Measurements from ENCODE around the gene RDX. TPM values are rescaled to one million over a fixed set of nuclear protein-coding genes. Genes with fewer than 3 reads are reported as not detected.

Gene RDX
- total RNA-seq (2014; rRNA removed; shearing (Covaris generic)), result 99.6 and 107 TPM in 2 replicates
- polyA plus RNA-seq (2015; cell fraction: cytosol; rRNA removed), result 62.0 and 79.5 TPM in 2 replicates
- 49.0 and 52.9 TPM in 2 replicates for polyA plus RNA-seq (2015; cell fraction: nucleus; rRNA removed)

- in situ Hi-C loops (cut with HindIII; ENCODE audit: low pct_unique_long_range_greater_than_20kb, low sequenced_read_pairs), result no loop called here
- peak; percentile 69 for DNase-seq (ENCODE audit: low read depth, low spot score)
Observed at GRCh38 chr11:110296226-110297075, at the start of gene RDX. Gene RDX (minus strand): TSS chr11:110296614. CDS start chr11:110279692, 16,922 bp downstream.

- in situ Hi-C loops (cut with HindIII; ENCODE audit: low pct_unique_long_range_greater_than_20kb, low sequenced_read_pairs), result no loop called here
- DNase-seq (ENCODE audit: low read depth, low spot score), result no peak
Observed at GRCh38 chr11:110345743-110346142, 49.3 kb upstream of the RDX start.

- DNase-seq (ENCODE audit: low read depth, low spot score), result no peak
- in situ Hi-C loops (cut with HindIII; ENCODE audit: low pct_unique_long_range_greater_than_20kb, low sequenced_read_pairs), result no loop called here
Observed at GRCh38 chr11:110340436-110340835, 44.0 kb upstream of the RDX start.

GRCh38 chr11:110339456-110340250 is 43.2 kb upstream of the RDX start:
- DNase-seq (ENCODE audit: low read depth, low spot score), result peak; percentile 47
- in situ Hi-C loops (cut with HindIII; ENCODE audit: low pct_unique_long_range_greater_than_20kb, low sequenced_read_pairs), result no loop called here

- no peak for DNase-seq (ENCODE audit: low read depth, low spot score)
- in situ Hi-C loops (cut with HindIII; ENCODE audit: low pct_unique_long_range_greater_than_20kb, low sequenced_read_pairs), result no loop called here
Observed at GRCh38 chr11:110338684-110339083, 42.3 kb upstream of the RDX start.

GRCh38 chr11:110337570-110338193 is 41.3 kb upstream of the RDX start:
- in situ Hi-C loops (cut with HindIII; ENCODE audit: low pct_unique_long_range_greater_than_20kb, low sequenced_read_pairs), result no loop called here
- peak; percentile 95 for DNase-seq (ENCODE audit: low read depth, low spot score)

GRCh38 chr11:110336054-110336453 is 39.6 kb upstream of the RDX start:
- DNase-seq (ENCODE audit: low read depth, low spot score), result no peak
- in situ Hi-C loops (cut with HindIII; ENCODE audit: low pct_unique_long_range_greater_than_20kb, low sequenced_read_pairs), result no loop called here

- no peak for DNase-seq (ENCODE audit: low read depth, low spot score)
- in situ Hi-C loops (cut with HindIII; ENCODE audit: low pct_unique_long_range_greater_than_20kb, low sequenced_read_pairs), result no loop called here
Observed at GRCh38 chr11:110335358-110335757, 38.9 kb upstream of the RDX start.

- in situ Hi-C loops (cut with HindIII; ENCODE audit: low pct_unique_long_range_greater_than_20kb, low sequenced_read_pairs), result no loop called here
- peak; percentile 91 for DNase-seq (ENCODE audit: low read depth, low spot score)
Observed at GRCh38 chr11:110331626-110332025, 35.2 kb upstream of the RDX start.

- no peak for DNase-seq (ENCODE audit: low read depth, low spot score)
- in situ Hi-C loops (cut with HindIII; ENCODE audit: low pct_unique_long_range_greater_than_20kb, low sequenced_read_pairs), result no loop called here
Observed at GRCh38 chr11:110329445-110329844, 33.0 kb upstream of the RDX start.

GRCh38 chr11:110327508-110327907 is 31.1 kb upstream of the RDX start:
- DNase-seq (ENCODE audit: low read depth, low spot score), result no peak
- in situ Hi-C loops (cut with HindIII; ENCODE audit: low pct_unique_long_range_greater_than_20kb, low sequenced_read_pairs), result no loop called here

- DNase-seq (ENCODE audit: low read depth, low spot score), result peak; percentile 36
- in situ Hi-C loops (cut with HindIII; ENCODE audit: low pct_unique_long_range_greater_than_20kb, low sequenced_read_pairs), result no loop called here
Observed at GRCh38 chr11:110323786-110324185, 27.4 kb upstream of the RDX start.

- in situ Hi-C loops (cut with HindIII; ENCODE audit: low pct_unique_long_range_greater_than_20kb, low sequenced_read_pairs), result no loop called here
- DNase-seq (ENCODE audit: low read depth, low spot score), result no peak
Observed at GRCh38 chr11:110319501-110319900, 23.1 kb upstream of the RDX start.

- DNase-seq (ENCODE audit: low read depth, low spot score), result no peak
Observed at GRCh38 chr11:110318638-110319404, 22.4 kb upstream of the RDX start.

GRCh38 chr11:110317516-110317932 is 21.1 kb upstream of the RDX start:
- in situ Hi-C loops (cut with HindIII; ENCODE audit: low pct_unique_long_range_greater_than_20kb, low sequenced_read_pairs), result no loop called here
- peak; percentile 92 for DNase-seq (ENCODE audit: low read depth, low spot score)

More at GRCh38 chr11:110318638-110319404, 22.4 kb upstream of the RDX start:
- in situ Hi-C loops (cut with HindIII; ENCODE audit: low pct_unique_long_range_greater_than_20kb, low sequenced_read_pairs), result no loop called here

GRCh38 chr11:110314366-110315095 is 18.1 kb upstream of the RDX start:
- in situ Hi-C loops (cut with HindIII; ENCODE audit: low pct_unique_long_range_greater_than_20kb, low sequenced_read_pairs), result no loop called here

GRCh38 chr11:110312670-110313069 is 16.3 kb upstream of the RDX start:
- in situ Hi-C loops (cut with HindIII; ENCODE audit: low pct_unique_long_range_greater_than_20kb, low sequenced_read_pairs), result no loop called here
- DNase-seq (ENCODE audit: low read depth, low spot score), result no peak

More at GRCh38 chr11:110314366-110315095, 18.1 kb upstream of the RDX start:
- DNase-seq (ENCODE audit: low read depth, low spot score), result peak; percentile 33
